Upper lobe of left lung (tissue), 4 donors: ENCODE results near the gene SLC9A9.

Experiments used
- EP300 ChIP-seq, 4 donors: sonication (generic); formaldehyde crosslinking; IDR thresholded peaks; one replicate each; pipeline ENCODE4 v1.5.1; 2017; ENCODE audit warnings: antibody characterized with exemption in 4 of 4, control low read depth in 2 of 4
- POLR2A ChIP-seq, 4 donors: fragments of 450-650 bp; IDR thresholded peaks; one replicate each; pipeline ENCODE4 v1.5.1; 2016 to 2017; ENCODE audit warnings: antibody characterized with exemption in 4 of 4, mild to moderate bottlenecking in 2 of 4
- POLR2AphosphoS5 ChIP-seq, 2 donors: sonication (generic); formaldehyde crosslinking; IDR thresholded peaks; one replicate each; pipeline ENCODE4 v1.5.1; 2017; ENCODE audit warnings: antibody characterized with exemption in 2 of 2
- TF ChIP-seq, protein P1 (sequence below), 6 experiments: fragments of 450-650 bp in 4 of 6; fragments of 200-600 bp in 2 of 6; sonication (generic) in 2 of 6; IDR thresholded peaks; one replicate each; pipeline ENCODE4 v1.5.1; 2016 to 2019; ENCODE audit warnings: antibody characterized with exemption in 6 of 6

DNA sequence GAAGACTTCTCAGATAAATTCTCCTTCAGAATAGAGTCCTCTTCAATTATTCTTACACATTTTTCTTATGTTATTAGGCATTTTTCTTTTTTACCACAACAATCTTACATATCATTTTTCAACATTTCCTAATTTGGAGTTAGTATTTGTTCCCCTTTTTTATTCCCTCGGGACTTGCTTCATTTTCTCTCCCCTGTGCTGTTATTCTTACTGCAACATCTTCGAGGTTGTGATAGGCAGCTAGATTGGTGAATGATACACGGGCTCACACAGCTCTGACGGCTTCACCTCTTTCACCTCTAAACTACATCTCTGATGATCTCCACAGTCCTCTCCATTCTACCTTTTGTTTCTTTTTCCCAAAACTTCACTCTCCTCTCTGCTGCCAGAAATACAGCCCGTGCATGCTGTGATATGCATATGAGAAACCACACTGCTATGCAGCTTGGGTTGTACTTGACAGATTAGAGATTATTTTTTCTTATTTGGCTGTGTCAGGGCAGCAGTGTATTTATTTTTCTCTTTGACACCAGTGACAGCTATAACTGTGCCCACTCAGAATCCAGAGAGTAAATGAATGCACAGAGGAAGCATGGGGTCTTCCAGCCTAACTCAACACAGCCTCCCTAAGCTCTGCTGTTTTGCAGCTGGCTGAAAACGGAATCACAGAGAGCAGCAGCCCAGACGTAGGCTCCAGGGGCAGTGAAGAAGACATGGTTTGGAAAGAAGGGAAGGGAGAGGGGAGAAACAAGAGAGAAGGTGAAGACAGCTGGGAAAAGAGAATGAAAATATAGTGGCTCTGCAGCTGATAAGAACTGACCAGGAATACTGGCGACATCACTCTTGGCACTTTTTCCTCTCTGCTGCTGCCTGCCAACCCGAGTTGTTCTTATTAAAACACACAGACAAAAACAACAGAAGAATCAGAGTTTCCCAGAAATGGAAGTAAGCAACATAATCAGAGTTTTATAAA is 61.8 kb downstream of the SLC9A9 start:
- TF ChIP-seq, protein P1, sequence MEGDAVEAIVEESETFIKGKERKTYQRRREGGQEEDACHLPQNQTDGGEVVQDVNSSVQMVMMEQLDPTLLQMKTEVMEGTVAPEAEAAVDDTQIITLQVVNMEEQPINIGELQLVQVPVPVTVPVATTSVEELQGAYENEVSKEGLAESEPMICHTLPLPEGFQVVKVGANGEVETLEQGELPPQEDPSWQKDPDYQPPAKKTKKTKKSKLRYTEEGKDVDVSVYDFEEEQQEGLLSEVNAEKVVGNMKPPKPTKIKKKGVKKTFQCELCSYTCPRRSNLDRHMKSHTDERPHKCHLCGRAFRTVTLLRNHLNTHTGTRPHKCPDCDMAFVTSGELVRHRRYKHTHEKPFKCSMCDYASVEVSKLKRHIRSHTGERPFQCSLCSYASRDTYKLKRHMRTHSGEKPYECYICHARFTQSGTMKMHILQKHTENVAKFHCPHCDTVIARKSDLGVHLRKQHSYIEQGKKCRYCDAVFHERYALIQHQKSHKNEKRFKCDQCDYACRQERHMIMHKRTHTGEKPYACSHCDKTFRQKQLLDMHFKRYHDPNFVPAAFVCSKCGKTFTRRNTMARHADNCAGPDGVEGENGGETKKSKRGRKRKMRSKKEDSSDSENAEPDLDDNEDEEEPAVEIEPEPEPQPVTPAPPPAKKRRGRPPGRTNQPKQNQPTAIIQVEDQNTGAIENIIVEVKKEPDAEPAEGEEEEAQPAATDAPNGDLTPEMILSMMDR (IDR thresholded peaks at IDR 0.05) = no peak
- TF ChIP-seq POLR2AphosphoS5 (IDR thresholded peaks at IDR 0.05) (no peak), POLR2A (IDR thresholded peaks at IDR 0.05) (no peak), EP300 (IDR thresholded peaks at IDR 0.05) (no peak)
